SK-N-SH (cell line): Measurements from ENCODE around the gene HSD11B1. TPM values are rescaled to one million over a fixed set of nuclear protein-coding genes. Genes with fewer than 3 reads are reported as not detected.

Experiments used
- CTCF ChIA-PET: fragments of 300-600, 350-600 bp; formaldehyde crosslinking; extraction: SDS; loops from one replicate; lab custom pipeline; 2021; lab: Yijun Ruan, JAX
- POLR2A ChIA-PET: fragments of 350-600 bp; sonication (Branson Sonifier 250); formaldehyde crosslinking; extraction: SDS; loops from one replicate; lab custom pipeline; 2020; ENCODE audit warnings: antibody characterized with exemption, inconsistent platforms; lab: Yijun Ruan, JAX
- DNase-seq: peaks from one replicate; pipeline ENCODE4 v3.0.0; 2012
- H2AFZ ChIP-seq: fragments of 200-600 bp; sonication (generic); 2 replicates; pipeline ENCODE4 v1.8.1; 2016; ENCODE audit warnings: antibody characterized with exemption, mild to moderate bottlenecking, low read depth
- H3F3A ChIP-seq: fragments of 200-600 bp; sonication (generic); replicated peaks from 2 replicates; pipeline ENCODE3; 2016; ENCODE audit warnings: antibody characterized with exemption, mild to moderate bottlenecking; ENCODE audit not compliant: insufficient read depth
- H3K27ac ChIP-seq, 2 experiments: fragments of 200-500 bp in 1 of 2; fragments of 200-600 bp in 1 of 2; sonication (Bioruptor generic) in 1 of 2; sonication (generic), shearing (Covaris generic) in 1 of 2; 2 replicates each; pipeline versions ENCODE4 v1.5.1 to v1.6.1; 2014 to 2016; ENCODE audit warnings: low read depth in 2 of 2, inconsistent platforms in 1 of 2, low read length in 1 of 2, mild to moderate bottlenecking in 1 of 2, mixed read lengths in 1 of 2
- H3K27me3 ChIP-seq: fragments of 200-600 bp; sonication (generic), shearing (Covaris generic); 2 replicates; pipeline ENCODE4 v1.6.1; 2016; ENCODE audit warnings: mixed run types; ENCODE audit not compliant: insufficient read depth
- H3K36me3 ChIP-seq, 2 experiments: fragments of 200-500 bp in 1 of 2; fragments of 200-600 bp in 1 of 2; sonication (Bioruptor generic) in 1 of 2; sonication (generic) in 1 of 2; replicated peaks in 1 of 2; 2 replicates each; pipeline versions ENCODE3 to v1.5.1; 2014 to 2016; ENCODE audit warnings: low read length in 1 of 2, mild to moderate bottlenecking in 1 of 2; ENCODE audit not compliant: insufficient read depth in 2 of 2, control insufficient read depth in 1 of 2
- H3K4me1 ChIP-seq, 2 experiments: fragments of 200-500 bp in 1 of 2; fragments of 200-600 bp in 1 of 2; sonication (Bioruptor generic) in 1 of 2; sonication (generic), shearing (Covaris generic) in 1 of 2; 2 replicates each; pipeline versions ENCODE4 v1.5.1 to v1.6.1; 2014 to 2016; ENCODE audit warnings: low read depth in 1 of 2, low read length in 1 of 2, mixed run types in 1 of 2; ENCODE audit not compliant: insufficient read depth in 2 of 2, control insufficient read depth in 1 of 2
- H3K4me2 ChIP-seq: fragments of 200-600 bp; sonication (generic), shearing (Covaris generic); 2 replicates; pipeline ENCODE4 v1.6.1; 2017; ENCODE audit warnings: mixed run types
- H3K4me3 ChIP-seq, 2 experiments: fragments of 200-500 bp in 1 of 2; fragments of 200-600 bp in 1 of 2; sonication (Bioruptor generic) in 1 of 2; sonication (generic), shearing (Covaris generic) in 1 of 2; 2 replicates each; pipeline versions ENCODE4 v1.5.1 to v1.8.1; 2014 to 2016; ENCODE audit warnings: low read depth in 2 of 2, inconsistent platforms in 1 of 2, low read length in 1 of 2, mild to moderate bottlenecking in 1 of 2, mixed read lengths in 1 of 2, moderate library complexity in 1 of 2
- H3K79me2 ChIP-seq: fragments of 200-600 bp; sonication (generic); 2 replicates; pipeline ENCODE4 v1.8.1; 2017; ENCODE audit warnings: mild to moderate bottlenecking; ENCODE audit not compliant: insufficient read depth
- H3K9ac ChIP-seq: fragments of 200-600 bp; sonication (generic); 2 replicates; pipeline ENCODE4 v1.6.1; 2017; ENCODE audit warnings: mixed run types
- H3K9me2 ChIP-seq: fragments of 200-600 bp; sonication (generic); 2 replicates; pipeline ENCODE4 v1.6.1; 2017; ENCODE audit warnings: mixed run types
- H3K9me3 ChIP-seq: fragments of 200-600 bp; sonication (generic); 2 replicates; pipeline ENCODE4 v1.6.1; 2017; ENCODE audit warnings: mixed run types, mild to moderate bottlenecking, moderate library complexity
- H4K20me1 ChIP-seq: fragments of 200-600 bp; sonication (generic); 2 replicates; pipeline ENCODE4 v1.6.1; 2017; ENCODE audit warnings: mild to moderate bottlenecking, mixed run types; ENCODE audit not compliant: insufficient read depth
- CTCF ChIP-seq: fragments of 200-600 bp; sonication (generic); IDR thresholded peaks from 2 replicates; pipeline ENCODE4 v1.6.1; 2017; ENCODE audit warnings: antibody characterized with exemption, mild to moderate bottlenecking, moderate library complexity
- EP300 ChIP-seq, 2 experiments: IDR thresholded peaks; 2 replicates each; pipeline versions ENCODE4 v1.4.0 to v1.6.1; 2012; ENCODE audit warnings: borderline replicate concordance in 1 of 2, low read depth in 1 of 2, low read length in 1 of 2
- EZH2phosphoT487 ChIP-seq: fragments of 200-600 bp; sonication (generic); IDR thresholded peaks from 2 replicates; pipeline ENCODE4 v1.6.1; 2017; ENCODE audit warnings: low read depth, mixed run types, mild to moderate bottlenecking, antibody characterized with exemption, moderate library complexity, borderline replicate concordance
- FOSL2 ChIP-seq: IDR thresholded peaks from 2 replicates; pipeline ENCODE4 v1.4.0; 2012; ENCODE audit warnings: low read depth, mild to moderate bottlenecking, moderate library complexity, borderline replicate concordance
- FOXJ3 ChIP-seq: sonication (generic); formaldehyde crosslinking; IDR thresholded peaks from 2 replicates; pipeline ENCODE4 v1.5.1; 2020; ENCODE audit warnings: mild to moderate bottlenecking, missing genetic modification reagents
- FOXM1 ChIP-seq: IDR thresholded peaks from 2 replicates; pipeline ENCODE4 v1.4.0; 2012; ENCODE audit warnings: low read depth, mild to moderate bottlenecking
- GABPA ChIP-seq: IDR thresholded peaks from 2 replicates; pipeline ENCODE4 v1.4.0; 2012; ENCODE audit warnings: low read depth, mild to moderate bottlenecking
- JUND ChIP-seq: IDR thresholded peaks from 2 replicates; pipeline ENCODE4 v1.4.0; 2012
- MEF2A ChIP-seq: IDR thresholded peaks from 2 replicates; pipeline ENCODE4 v1.4.0; 2012; ENCODE audit warnings: low read depth, borderline replicate concordance
- NRF1 ChIP-seq: IDR thresholded peaks from 2 replicates; pipeline ENCODE4 v1.6.1; 2012; ENCODE audit warnings: low read depth, mild to moderate bottlenecking, low read length
- PBX3 ChIP-seq: IDR thresholded peaks from 2 replicates; pipeline ENCODE4; 2012
- POLR2AphosphoS5 ChIP-seq: IDR thresholded peaks from 2 replicates; pipeline ENCODE4 v1.6.1; 2012; ENCODE audit warnings: low read depth, low read length
- RAD21 ChIP-seq: IDR thresholded peaks from 2 replicates; pipeline ENCODE4 v1.6.1; 2012; ENCODE audit warnings: mild to moderate bottlenecking, low read length
- RCOR1 ChIP-seq: fragments of 150-350 bp; IDR thresholded peaks from 2 replicates; pipeline ENCODE4 v1.6.1; 2017; ENCODE audit warnings: antibody characterized with exemption, low read length
- RFX5 ChIP-seq: IDR thresholded peaks from 2 replicates; pipeline ENCODE4 v1.6.1; 2012; ENCODE audit warnings: mild to moderate bottlenecking, improper control_type of control experiment, low read length
- RXRA ChIP-seq: IDR thresholded peaks from 2 replicates; pipeline ENCODE4 v1.4.0; 2012; ENCODE audit warnings: low read depth, mild to moderate bottlenecking, borderline replicate concordance
- SIN3A ChIP-seq: IDR thresholded peaks from 2 replicates; pipeline ENCODE4 v1.6.1; 2012; ENCODE audit warnings: low read depth, mild to moderate bottlenecking, low read length, moderate library complexity, borderline replicate concordance
- TAF1 ChIP-seq: IDR thresholded peaks from 2 replicates; pipeline ENCODE4 v1.6.1; 2012; ENCODE audit warnings: low read depth, mild to moderate bottlenecking, low read length, moderate library complexity, borderline replicate concordance
- TCF12 ChIP-seq: IDR thresholded peaks from 2 replicates; pipeline ENCODE4 v1.4.0; 2012
- USF2 ChIP-seq: fragments of 150-350 bp; IDR thresholded peaks from 2 replicates; pipeline ENCODE4 v1.6.1; 2017; ENCODE audit warnings: antibody characterized with exemption, low read length, low read depth, borderline replicate concordance
- ZBTB33 ChIP-seq: IDR thresholded peaks from 2 replicates; pipeline ENCODE4 v1.4.0; 2012; ENCODE audit warnings: low read depth, borderline replicate concordance
- WGBS: methylation state at CpG from one replicate; pipeline ENCODE4 v1.1.6; 2017; ENCODE audit warnings: low lambda C conversion rate; 5-methylcytosine and 5-hydroxymethylcytosine counted together
- polyA plus RNA-seq, 3 experiments: library from polyadenylated mRNA; depleted of rRNA; stranded (reverse); fragments of >200 nt; gene quantifications; 2 replicates each; pipeline ENCODE4 v1.2.3, GENCODE V29; 2012

Gene HSD11B1
- polyA plus RNA-seq, 1 of the 3 experiments (the other 2 are of a cell fraction), result 0.23 TPM

- POLR2A ChIA-PET, result no interaction called here
- CTCF ChIA-PET, result interaction anchor here (1.2 kb wide), 1 partner anchor 75 kb away, joined by 3 read pairs; no protein-coding TSS in a partner anchor
- Histone ChIP-seq H4K20me1 (no peaks in the 10 kb centered on the region), H3K4me3 (peak overlapping the region in 1 of 2 experiments; percentile 48; a peak in 1 of 4 replicates), H3K4me2 (no peak overlapping the region), H3K27me3 (no peaks in the 10 kb centered on the region), H3K4me1 (peaks cover 13 to 25% of the 10 kb centered on the region in 2 experiments), H3F3A (peaks cover 14% of the 10 kb centered on the region), H3K27ac (peak overlapping the region in 1 of 2 experiments; percentile 55; a peak in 1 of 4 replicates), H3K9me2 (no peaks in the 10 kb centered on the region), H3K9me3 (no peaks in the 10 kb centered on the region), H3K36me3 (no peaks in the 10 kb centered on the region), H2AFZ (no peak overlapping the region), H3K9ac (no peak overlapping the region), H3K79me2 (no peaks in the 10 kb centered on the region)
- no peak for DNase-seq
- peak; percentile 39 for TF ChIP-seq CTCF
- TF ChIP-seq TAF1, result no peak
- WGBS, result 79% methylated on average over 33 of the region's 37 CpGs
Observed at GRCh38 chr1:209747580-209748262, 43.1 kb downstream of the HSD11B1 start.

GRCh38 chr1:209748620-209749019 lies 44.0 kb downstream of the HSD11B1 start:
- H3K4me2 ChIP-seq, result no peak overlapping the region
- H3K27me3 ChIP-seq, result no peaks in the 10 kb centered on the region
- no peaks in the 10 kb centered on the region for H3K9me2 ChIP-seq
- peaks cover 9 to 16% of the 10 kb centered on the region in 2 experiments; a peak in 3 of 4 replicates for H3K4me1 ChIP-seq
- ChIA-PET POLR2A (no interaction called here), CTCF (interaction anchor here (0.8 to 1.2 kb wide), 3 partner anchors 20 to 74 kb away, joined by 3 read pairs; no protein-coding TSS in a partner anchor)
- no peak overlapping the region for H3K4me3 ChIP-seq
- no peak overlapping the region for H3K9ac ChIP-seq
- TF ChIP-seq POLR2AphosphoS5 (no peak), USF2 (no peak), RXRA (no peak), NRF1 (no peak), FOXM1 (no peak), GABPA (no peak), RCOR1 (no peak), FOXJ3 (CRISPR knock-in tag) (no peak), EZH2phosphoT487 (no peak), MEF2A (no peak), EP300 (IDR thresholded peaks at IDR 0.05; ENCODE audit: borderline replicate concordance in 1 of 2, low read depth in 1 of 2, low read length in 1 of 2) (no peak), JUND (no peak), RFX5 (no peak), PBX3 (no peak), TCF12 (no peak), RAD21 (no peak), ZBTB33 (no peak), FOSL2 (no peak), SIN3A (no peak)
- no peaks in the 10 kb centered on the region for H4K20me1 ChIP-seq
- no peak overlapping the region for H2AFZ ChIP-seq
- peaks cover 5% of the 10 kb centered on the region for H3F3A ChIP-seq
- DNase-seq, result no peak
- H3K79me2 ChIP-seq, result no peaks in the 10 kb centered on the region
- H3K36me3 ChIP-seq, result no peaks in the 10 kb centered on the region
- no peak overlapping the region for H3K27ac ChIP-seq
- no peaks in the 10 kb centered on the region for H3K9me3 ChIP-seq
- 85% methylated on average over 4 of the region's 4 CpGs for WGBS
